Measurements from ENCODE around the gene MED15. TPM values are rescaled to one million over a fixed set of nuclear protein-coding genes. Genes with fewer than 3 reads are reported as not detected.

The MED15 gene
- total and polyA plus RNA-seq, 2 of the 8 experiments (the other 6 are each of a cell fraction or from before 2014, with no cell fraction given) = 28.3 to 57.1 TPM

GRCh38 chr22:20610243-20610686 lies 102.9 kb downstream of the MED15 start:
- Histone ChIP-seq H2BK5ac (ENCODE audit: low read depth, low read length) (no peak overlapping the region), H3K79me1 (ENCODE audit: low read depth, low read length) (no peaks in the 10 kb centered on the region)
- WGBS, 2 experiments (ENCODE audit: extremely low coverage in 1 of 2, insufficient coverage in 1 of 2, insufficient read length in 1 of 2, insufficient replicate concordance in 2 of 2, low coverage in 1 of 2, low lambda C conversion rate in 2 of 2, missing lambda C conversion rate in 1 of 2) = 87% methylated on average over 8 of the region's 8 CpGs; no CpG with 5 or more reads in 1 of the 2 experiments

More at GRCh38 chr22:20610243-20610686, 102.9 kb downstream of the MED15 start:
- H3K27ac ChIP-seq (ENCODE audit: low read depth, low read length) = no peak overlapping the region
- H3K36me3 ChIP-seq (ENCODE audit: control insufficient read depth in 2 of 4, insufficient read depth in 4 of 4, low read length in 3 of 4) = no peaks in the 10 kb centered on the region
- no peak overlapping the region for H3K23ac ChIP-seq (ENCODE audit: insufficient read length)
- FAIRE-seq = no peak
- H4K5ac ChIP-seq (ENCODE audit: insufficient read length, low read depth, low read length) = no peak overlapping the region
- no peak overlapping the region for H3K4me2 ChIP-seq (ENCODE audit: insufficient read depth in 1 of 2, low read depth in 2 of 2, low read length in 2 of 2)
- no peak overlapping the region for H2AFZ ChIP-seq (ENCODE audit: low read length)
- H3K14ac ChIP-seq (ENCODE audit: insufficient read length) = no peak overlapping the region
- no peak overlapping the region for H2BK12ac ChIP-seq (ENCODE audit: low read depth, low read length)
- ChIA-PET POLR2A (ENCODE audit: partially characterized antibody) (interaction anchor here (1.0 kb wide), 1 partner anchor 54 kb away, joined by 4 read pairs; no protein-coding TSS in a partner anchor), CTCF (ENCODE audit: partially characterized antibody) (interaction anchor here (0.8 to 3.3 kb wide), 6 partner anchors 9 to 81 kb away, joined by 3 to 14 read pairs (median 4); no protein-coding TSS in a partner anchor)
- no peak overlapping the region for H3K56ac ChIP-seq (replicated peaks; ENCODE audit: insufficient read length, low read depth, low read length)
- H2BK120ac ChIP-seq (replicated peaks; ENCODE audit: low read depth, low read length) = no peak overlapping the region
- H3K4ac ChIP-seq (replicated peaks; ENCODE audit: insufficient read length, low read depth, low read length) = no peak overlapping the region
- no peak overlapping the region for H4K91ac ChIP-seq (replicated peaks; ENCODE audit: insufficient read length, low read length)
- no peak overlapping the region for H3K4me3 ChIP-seq (ENCODE audit: extremely low read depth in 1 of 4, insufficient read depth in 2 of 4, low read depth in 3 of 4, low read length in 4 of 4)
- H3K79me2 ChIP-seq (ENCODE audit: control insufficient read depth in 1 of 2, insufficient read depth in 2 of 2, low read length in 2 of 2) = no peaks in the 10 kb centered on the region
- H3K9me3 ChIP-seq (ENCODE audit: insufficient read depth in 2 of 2, low read depth in 1 of 2, low read length in 1 of 2) = no peaks in the 10 kb centered on the region
- no peaks in the 10 kb centered on the region for H4K20me1 ChIP-seq (replicated peaks in 1 of 2; ENCODE audit: control insufficient read depth in 1 of 2, insufficient read depth in 2 of 2, low read length in 2 of 2)
- H2AK5ac ChIP-seq (ENCODE audit: low read depth, low read length) = no peak overlapping the region
- no peak overlapping the region for H3K18ac ChIP-seq (ENCODE audit: extremely low read depth, low read length)
- no peak for TF ChIP-seq ATF3 (IDR thresholded peaks at IDR 0.05; ENCODE audit: insufficient read depth, low read depth, low read length)
- no peak for TF ChIP-seq CBX8 (IDR thresholded peaks at IDR 0.05; ENCODE audit: borderline replicate concordance, low read depth, low read length)
- TF ChIP-seq CREB1 (IDR thresholded peaks at IDR 0.05) = no peak
- no peak for TF ChIP-seq CHD2 (IDR thresholded peaks at IDR 0.05; ENCODE audit: low read length)
- no peak for TF ChIP-seq CTBP2 (IDR thresholded peaks at IDR 0.05; ENCODE audit: borderline replicate concordance, insufficient read depth, insufficient read length, low read length)
- no peak overlapping the region for H3K9ac ChIP-seq (replicated peaks in 1 of 4; ENCODE audit: extremely low read depth in 1 of 4, low read depth in 3 of 4, low read length in 3 of 4)
- H3K23me2 ChIP-seq (ENCODE audit: low read depth, low read length) = no peaks in the 10 kb centered on the region
- no peak for DNase-seq (ENCODE audit: low read depth in 1 of 2, low spot score in 2 of 2)
- no peak overlapping the region for H2BK15ac ChIP-seq (ENCODE audit: low read length)
- peaks cover 0 to 20% (median 8%) of the 10 kb centered on the region in 4 experiments; a peak in 5 of 7 replicates for H3K4me1 ChIP-seq (replicated peaks in 1 of 4; ENCODE audit: control insufficient read depth in 3 of 4, insufficient read depth in 4 of 4, low read length in 3 of 4)
- H4K8ac ChIP-seq (ENCODE audit: extremely low read depth, insufficient read depth, low read length) = no peak overlapping the region
- no peak overlapping the region for H2BK20ac ChIP-seq (ENCODE audit: low read length)
- H3K27me3 ChIP-seq (replicated peaks in 1 of 4; ENCODE audit: control insufficient read depth in 3 of 4, extremely low read depth in 1 of 4, insufficient read depth in 3 of 4, low read length in 3 of 4) = no peaks in the 10 kb centered on the region

Data from H1 (cell line).